GM13976 (cell line): ENCODE measurements around the gene DNAH14.
A peak's percentile ranks its signal among the peaks of the same experiment; 100 is the strongest.
"Not testable (repeated sequence)": the region's sequence is repeated elsewhere in the genome, so short reads cannot be mapped to it uniquely, and the experiment has no call there.

Source experiments
- DNase-seq: peaks from one replicate; pipeline ENCODE4 v3.0.0; 2012; ENCODE audit warnings: low spot score
- in situ Hi-C: fragments of 300-500 bp; cut with MboI; formaldehyde crosslinking; loops from one replicate; pipeline ENCODE4 v1.12.0; 2022; ENCODE audit warnings: low sequenced_read_pairs, mixed read lengths, inconsistent platforms; ENCODE audit not compliant: unreplicated experiment
- TF ChIP-seq, protein P1 (sequence below): IDR thresholded peaks from 2 replicates; pipeline ENCODE4 v1.5.1; 2012; ENCODE audit warnings: borderline replicate concordance, mild to moderate bottlenecking; ENCODE audit not compliant: insufficient read depth; ENCODE audit errors: extremely low read depth, missing control alignments, control extremely low read depth

DNAH14 gene

DNA sequence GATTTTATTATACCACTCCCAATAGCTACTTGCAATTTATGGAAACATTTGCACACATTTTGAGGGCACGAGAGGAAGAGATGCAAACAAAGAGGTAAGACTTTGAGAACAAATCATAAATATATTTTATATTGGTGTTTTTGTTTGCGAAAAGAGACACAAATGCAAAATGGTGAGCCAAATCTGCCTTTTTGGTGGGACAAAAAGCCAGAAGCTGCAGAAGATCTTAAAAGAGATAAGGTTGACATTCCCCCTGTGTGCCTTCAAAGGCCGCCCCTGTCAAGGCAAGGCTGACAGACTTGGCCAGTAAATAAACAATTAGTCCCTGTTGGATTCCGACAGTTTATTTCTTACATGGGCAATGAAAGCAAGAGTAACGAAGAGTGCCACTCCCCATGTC, 375.5 kb downstream of the DNAH14 start:
- no peak for DNase-seq
- in situ Hi-C loops, result no loop called here
- TF ChIP-seq, protein P1, sequence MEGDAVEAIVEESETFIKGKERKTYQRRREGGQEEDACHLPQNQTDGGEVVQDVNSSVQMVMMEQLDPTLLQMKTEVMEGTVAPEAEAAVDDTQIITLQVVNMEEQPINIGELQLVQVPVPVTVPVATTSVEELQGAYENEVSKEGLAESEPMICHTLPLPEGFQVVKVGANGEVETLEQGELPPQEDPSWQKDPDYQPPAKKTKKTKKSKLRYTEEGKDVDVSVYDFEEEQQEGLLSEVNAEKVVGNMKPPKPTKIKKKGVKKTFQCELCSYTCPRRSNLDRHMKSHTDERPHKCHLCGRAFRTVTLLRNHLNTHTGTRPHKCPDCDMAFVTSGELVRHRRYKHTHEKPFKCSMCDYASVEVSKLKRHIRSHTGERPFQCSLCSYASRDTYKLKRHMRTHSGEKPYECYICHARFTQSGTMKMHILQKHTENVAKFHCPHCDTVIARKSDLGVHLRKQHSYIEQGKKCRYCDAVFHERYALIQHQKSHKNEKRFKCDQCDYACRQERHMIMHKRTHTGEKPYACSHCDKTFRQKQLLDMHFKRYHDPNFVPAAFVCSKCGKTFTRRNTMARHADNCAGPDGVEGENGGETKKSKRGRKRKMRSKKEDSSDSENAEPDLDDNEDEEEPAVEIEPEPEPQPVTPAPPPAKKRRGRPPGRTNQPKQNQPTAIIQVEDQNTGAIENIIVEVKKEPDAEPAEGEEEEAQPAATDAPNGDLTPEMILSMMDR, result no peak

DNA sequence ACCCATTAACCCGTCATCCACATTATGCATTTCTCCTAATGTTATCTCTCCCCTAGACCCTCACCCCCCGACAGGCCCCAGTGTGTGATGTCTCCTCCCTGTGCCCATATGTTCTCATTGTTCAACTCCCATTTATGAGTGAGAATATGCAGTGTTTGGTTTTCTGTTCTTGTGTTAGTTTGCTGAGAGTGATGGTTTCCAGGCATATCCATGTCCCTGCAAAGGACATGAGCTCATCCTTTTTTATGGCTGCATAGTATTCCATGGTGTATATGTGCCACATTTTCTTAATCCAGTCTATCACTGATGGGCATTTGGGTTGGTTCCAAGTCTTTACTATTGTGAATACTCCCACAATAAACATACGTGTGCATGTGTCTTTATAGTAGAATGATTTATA, 381.1 kb downstream of the DNAH14 start:
- DNase-seq, in situ Hi-C loops: not testable (repeated sequence)

DNA sequence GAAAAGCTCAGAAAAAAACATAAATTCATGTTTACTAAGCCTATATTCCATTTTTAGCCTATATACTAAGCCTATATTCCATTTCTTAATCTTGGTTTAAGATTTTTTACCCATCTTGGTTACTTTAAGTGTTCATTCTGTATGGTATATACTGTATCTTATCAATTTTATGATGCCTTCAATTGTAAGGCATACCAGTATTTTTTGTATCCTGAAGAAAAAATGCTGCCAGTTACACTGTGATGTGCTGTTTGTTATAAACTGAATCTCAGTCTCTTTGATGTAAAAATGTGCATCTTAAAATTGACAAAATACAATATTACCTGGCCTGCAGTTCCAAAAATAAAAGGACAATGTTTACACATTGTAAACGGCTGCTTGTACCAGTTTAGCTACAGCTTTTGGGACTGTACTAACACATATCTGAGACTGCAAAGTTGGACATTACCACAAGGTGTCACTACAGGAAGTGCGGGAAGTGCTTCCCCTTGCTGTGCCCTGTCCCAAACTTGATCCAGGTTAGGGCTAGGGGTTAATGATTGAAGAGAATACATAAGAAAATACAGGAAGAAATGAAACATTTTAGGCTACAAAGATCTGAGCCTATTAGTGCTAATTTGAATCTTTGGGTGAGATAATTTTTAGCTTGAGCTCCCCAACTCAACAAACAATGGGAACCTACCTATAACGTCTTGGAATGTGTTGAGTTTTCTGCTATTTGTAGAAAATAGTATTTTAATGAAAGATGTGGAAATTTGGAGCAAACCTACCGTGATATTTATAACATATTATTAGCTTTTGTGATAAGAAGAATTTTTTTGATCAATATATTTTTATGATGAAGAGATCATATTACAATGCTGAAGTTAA, 389.5 kb downstream of the DNAH14 start:
- TF ChIP-seq, protein P1, result peak; percentile 56
- in situ Hi-C loops, result no loop called here
- peak; percentile 44 for DNase-seq

DNA sequence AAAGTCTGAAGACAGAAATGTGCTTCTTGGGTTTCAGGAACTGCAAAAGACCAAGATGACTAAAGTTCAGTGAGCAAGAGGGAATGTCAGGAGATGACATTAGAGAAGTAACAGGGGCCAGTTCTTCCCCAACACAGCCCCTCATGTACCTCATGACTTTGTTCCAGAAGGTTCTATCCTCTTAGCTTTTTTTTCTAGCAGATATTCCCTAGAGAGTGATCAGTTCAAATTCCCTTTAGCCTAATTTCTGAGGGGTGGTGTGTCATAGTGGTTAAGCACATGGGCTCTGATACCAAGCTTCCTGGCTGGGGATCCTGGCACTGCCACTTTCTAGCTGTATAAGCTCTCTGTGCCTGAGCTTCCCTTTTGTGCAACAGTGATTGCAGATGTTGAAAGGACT, 390.4 kb downstream of the DNAH14 start:
- in situ Hi-C loops, result no loop called here
- TF ChIP-seq, protein P1, result no peak
- no peak for DNase-seq

DNA sequence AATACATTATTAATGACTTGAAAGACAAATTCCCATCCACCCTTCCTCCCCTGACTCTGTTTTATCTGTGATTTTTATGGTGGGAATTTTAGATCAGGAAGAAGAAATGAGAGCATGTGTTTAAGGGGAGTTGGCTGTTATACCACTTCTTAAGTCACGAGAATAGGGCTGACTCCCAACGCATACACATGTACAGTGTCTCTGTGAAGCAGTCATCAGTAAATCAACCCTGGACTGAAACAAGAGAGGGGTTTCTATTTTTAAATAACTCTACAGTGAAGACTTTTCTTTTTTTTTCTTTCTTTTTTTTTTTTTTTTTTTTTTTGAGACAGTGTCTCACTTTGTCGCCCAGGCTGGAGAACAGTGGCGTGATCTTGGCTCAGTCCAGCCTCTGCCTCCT, 392.3 kb downstream of the DNAH14 start:
- in situ Hi-C loops, result no loop called here
- TF ChIP-seq, protein P1, result no peak
- DNase-seq, result no peak

DNA sequence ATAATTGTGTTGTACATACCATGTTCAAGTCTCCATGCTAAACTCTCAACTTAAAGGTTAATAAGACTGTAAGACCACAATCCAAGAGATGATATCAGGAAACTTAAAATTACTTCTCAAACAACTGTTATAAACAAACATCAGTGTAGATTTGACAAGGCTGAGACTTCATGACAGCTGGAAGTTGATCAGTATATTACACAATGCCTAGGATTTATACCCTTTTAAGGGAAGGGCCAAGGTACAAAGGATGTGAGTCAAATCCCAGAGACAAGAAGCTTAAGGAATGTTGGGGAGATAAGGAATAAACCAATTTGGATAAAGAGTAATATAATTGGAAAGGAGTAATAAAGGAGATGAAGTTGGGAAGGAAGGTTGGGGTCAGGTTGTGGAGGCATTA, 399.6 kb downstream of the DNAH14 start:
- no peak for DNase-seq
- in situ Hi-C loops, result no loop called here
- TF ChIP-seq, protein P1, result no peak

DNA sequence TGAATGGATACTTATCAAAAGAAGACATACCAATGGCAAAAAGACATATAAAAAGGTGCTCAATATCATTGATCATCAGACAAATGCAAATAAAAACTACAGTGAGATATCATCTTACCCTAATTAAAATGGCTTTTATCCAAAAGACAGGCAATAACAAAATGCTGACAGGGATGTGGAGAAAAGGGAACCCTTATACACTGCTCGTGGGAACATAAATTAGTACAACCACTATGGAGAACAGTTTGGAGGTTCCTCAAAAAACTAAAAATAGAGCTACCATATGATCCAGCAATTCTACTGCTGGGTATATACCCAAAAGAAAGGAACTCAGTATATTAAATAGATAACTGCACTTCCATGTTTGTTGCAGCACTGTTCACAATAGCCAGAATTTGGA, 400.5 kb downstream of the DNAH14 start:
- in situ Hi-C loops, DNase-seq: not testable (repeated sequence)
